Stimulated activated CD8-positive, alpha-beta memory T cell treated with anti-CD3 and anti-CD28 coated beads, Interleukin-4, amount 100 ng/mL, for 48 hours (primary cell): ENCODE results near the gene CNOT6.
A peak's percentile ranks its signal among the peaks of the same experiment; 100 is the strongest.
"Not testable (repeated sequence)": the region's sequence is repeated elsewhere in the genome, so short reads cannot be mapped to it uniquely, and the experiment has no call there.

Experiments used
- DNase-seq: peaks from one replicate; pipeline ENCODE4 v3.0.0-alpha.2; 2020

Gene CNOT6

DNA sequence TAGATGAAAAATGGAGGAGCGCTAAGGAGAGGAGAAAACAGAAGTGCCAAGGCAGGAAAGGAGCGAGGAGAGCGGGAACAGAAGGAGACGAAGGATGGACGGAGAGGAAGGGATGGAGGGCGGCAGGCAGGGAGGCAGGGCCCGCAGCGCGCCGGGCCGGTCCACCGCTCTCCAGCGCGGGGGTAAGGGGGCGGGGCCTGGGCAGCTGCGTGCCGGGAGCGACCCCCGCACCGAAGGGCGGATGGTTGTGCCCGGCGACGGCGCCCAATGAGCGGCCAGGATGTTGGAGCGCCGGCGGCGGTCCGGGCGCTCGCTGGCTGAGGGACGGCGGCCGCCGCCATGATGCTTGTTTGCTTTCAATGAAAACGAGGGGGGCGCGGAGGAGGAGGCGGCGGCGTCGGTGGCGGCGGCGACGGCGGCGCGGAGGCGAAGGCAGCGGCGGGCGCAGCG lies at the start of gene CNOT6:
Gene CNOT6, plus strand, starts transcription at position 320 of the 450 bp plus-strand sequence. CDS start 34,898 bp downstream, outside the sequence.
- peak; percentile 94 for DNase-seq

DNA sequence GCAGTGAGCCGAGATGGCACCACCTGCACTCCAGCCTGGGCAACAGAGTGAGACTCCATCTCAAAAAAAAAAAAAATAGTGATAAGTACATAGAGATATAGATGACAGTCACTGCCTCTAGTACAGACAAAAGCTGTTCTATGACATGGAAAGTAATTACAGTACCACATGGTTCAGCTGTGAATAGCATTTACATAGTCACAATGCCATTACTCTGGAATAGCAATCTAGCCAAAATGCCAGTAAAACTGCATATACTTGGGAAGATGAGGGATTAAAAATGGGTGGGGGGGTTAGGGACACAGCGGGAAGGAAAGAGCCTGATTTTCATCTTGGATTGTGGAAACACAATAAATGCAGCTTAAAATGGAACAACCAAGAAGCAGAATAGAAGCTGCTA lies 39.4 kb upstream of the CNOT6 start:
- DNase-seq: no peak

DNA sequence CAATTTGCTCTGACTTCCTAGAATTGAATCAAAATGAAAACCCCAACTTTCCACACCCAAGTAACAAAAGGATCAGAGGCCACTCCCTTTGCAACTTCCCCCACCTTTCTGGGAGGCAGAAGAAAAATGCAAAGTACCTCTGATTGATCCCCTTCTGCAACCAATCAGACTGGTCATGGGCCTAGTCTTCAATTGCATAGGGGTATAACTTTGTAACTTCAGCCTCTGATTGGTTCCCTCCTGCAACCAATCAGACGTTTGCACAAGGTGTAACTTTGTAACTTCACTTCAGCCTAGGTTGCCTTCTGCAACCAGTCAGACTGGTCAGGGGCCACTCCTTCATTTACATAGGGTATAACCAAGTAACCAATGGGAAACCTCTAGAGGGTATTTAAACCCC lies 38.3 kb upstream of the CNOT6 start:
- no peak for DNase-seq

DNA sequence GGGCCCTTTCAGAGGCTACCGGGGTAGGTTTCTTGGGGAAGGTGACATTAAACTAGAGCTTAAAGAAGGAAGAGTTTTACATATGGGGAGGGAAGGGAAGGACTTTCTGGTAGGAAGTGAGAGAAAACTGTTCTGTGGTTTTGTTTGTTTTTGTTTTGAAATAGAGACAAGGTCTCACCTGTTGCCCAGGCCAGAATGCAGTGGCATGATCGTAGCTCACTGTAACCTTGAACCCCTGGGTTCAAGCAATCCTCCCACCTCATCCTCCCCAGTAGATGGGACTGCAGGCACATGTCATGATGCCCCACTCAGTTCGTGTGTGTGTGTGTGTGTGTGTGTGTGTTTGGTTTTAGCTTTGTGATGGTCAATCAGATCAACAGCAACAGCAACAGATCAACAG lies 37.4 kb upstream of the CNOT6 start:
- no peak for DNase-seq

DNA sequence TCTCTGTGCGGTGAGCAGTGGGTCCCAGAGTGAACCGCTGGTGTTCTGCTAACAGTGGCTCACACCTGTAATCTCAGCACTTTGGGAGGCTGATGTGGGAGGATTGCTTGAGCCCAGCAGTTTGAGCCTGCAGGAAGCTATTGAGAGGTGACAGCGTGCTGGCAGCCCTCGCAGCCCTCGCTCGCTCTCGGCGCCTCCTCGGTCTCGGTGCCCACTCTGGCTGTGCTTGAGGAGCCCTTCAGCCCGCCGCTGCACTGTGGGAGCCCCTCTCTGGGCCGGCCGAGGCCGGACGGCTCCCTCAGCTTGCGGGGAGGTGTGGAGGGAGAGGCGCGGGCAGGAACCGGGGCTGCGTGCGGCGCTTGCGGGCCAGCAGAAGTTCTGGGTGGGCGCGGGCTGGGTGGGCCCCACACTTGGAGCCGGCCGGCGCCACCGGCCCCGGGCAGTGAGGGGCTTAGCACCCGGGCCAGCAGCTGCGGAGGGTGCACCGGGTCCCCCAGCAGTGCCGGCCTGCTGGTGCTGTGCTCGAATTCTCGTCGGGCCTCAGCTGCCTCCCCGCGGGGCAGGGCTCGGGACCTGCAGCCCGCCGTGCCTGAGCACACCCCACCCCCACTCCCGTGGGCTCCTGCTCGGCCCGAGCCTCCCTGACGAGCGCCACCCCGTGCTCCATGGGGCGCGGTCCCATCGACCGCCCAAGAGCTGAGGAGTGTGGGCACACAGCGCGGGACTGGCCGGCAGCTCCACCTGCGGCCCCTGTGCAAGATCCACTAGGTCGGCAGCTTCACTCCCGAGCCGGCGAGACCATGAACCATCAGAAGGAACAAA lies 35.1 kb upstream of the CNOT6 start:
- not testable (repeated sequence) for DNase-seq

DNA sequence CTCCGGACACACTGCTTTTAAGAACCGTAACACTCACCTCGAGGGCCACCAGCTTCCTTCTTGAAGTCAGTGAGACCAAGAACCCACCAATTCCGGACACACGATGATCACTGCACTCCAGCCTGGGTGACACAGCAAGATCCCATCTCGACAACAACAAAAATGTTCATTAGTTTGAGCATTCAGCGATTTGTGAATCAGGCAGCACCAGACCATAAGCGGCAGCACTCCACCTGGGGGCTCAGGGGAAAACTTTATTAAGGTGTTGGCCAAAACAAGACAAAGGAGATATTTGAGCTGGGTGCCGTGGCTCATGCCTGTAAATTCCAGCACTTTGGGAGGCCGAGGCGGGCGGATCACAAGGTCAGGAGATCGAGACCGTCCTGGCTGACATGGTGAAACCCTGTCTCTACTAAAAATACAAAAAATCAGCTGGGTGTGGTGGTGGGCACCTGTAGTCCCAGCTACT lies 34.5 kb upstream of the CNOT6 start:
- DNase-seq: not testable (repeated sequence)

DNA sequence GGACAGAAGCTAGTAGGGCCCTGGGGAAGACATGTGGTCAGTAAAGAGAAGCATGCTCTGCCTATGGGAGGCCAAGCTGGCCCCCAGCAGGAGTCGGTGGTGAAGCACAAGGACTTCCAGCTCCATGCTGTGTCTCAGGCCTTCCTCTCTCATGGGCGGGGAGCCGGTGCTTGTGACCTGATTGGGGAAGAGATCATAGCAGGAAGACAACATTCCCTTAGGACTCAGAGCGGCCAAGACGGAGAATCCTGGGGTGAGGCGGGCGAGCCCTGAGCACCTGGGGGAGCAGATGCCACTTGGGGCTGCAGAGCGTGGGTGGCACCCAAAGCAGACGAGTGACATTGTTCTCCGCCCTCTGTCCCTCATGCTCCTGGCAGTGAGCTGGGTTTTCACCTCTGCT lies 33.3 kb upstream of the CNOT6 start:
- DNase-seq: no peak

DNA sequence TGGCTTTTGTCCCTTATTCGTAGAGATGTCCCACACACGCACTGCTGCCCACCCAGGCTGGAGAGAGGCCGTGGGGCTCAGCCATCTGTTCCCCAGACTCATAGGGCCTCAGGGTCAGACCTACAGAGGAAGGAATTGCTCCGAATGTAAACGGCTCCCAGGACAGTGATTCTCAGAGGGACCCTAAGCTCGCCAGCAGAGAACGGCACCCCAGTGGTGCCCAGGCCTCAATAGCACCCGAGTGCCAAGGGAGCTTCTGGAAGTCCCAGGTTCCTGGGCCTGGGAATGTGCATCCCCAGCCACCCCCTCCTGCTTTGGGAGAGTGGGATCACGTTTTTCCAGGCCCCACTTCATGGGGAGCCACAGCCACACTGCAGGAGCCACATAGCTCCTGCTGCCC lies 32.9 kb upstream of the CNOT6 start:
- no peak for DNase-seq

DNA sequence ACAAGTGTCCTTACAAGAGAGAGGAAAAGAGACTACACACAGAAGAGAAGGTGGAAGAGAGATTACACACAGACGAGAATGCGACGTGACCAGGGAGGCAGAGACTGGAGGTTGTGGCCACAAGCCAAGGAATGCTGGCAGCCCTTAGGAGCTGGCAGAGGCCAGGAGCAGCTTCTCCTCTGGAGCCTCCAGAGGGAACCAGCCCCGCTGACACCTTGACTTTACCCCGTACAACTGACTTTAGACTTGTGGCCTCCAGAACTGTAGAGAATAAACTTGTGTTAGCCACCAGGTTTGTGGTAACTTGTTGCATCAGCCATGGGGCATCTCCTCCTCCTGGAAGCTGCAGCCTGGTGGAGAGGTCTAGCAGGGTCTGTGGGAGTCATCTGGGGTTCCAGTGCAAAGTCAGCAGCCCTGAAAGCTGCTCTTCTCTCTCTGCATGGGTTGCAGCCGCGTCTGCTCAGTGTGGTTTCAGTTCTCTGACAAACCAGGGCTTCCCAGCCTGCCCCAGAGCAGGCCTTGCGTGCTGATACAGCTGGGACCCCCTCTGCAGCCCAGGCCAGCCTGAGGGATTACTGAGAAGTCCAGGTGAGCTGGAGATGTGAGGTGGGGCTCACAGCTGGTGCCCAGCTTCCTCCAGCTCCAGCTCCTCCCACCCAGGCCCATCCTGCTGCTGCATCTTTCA lies 30.8 kb upstream of the CNOT6 start:
- no peak for DNase-seq

DNA sequence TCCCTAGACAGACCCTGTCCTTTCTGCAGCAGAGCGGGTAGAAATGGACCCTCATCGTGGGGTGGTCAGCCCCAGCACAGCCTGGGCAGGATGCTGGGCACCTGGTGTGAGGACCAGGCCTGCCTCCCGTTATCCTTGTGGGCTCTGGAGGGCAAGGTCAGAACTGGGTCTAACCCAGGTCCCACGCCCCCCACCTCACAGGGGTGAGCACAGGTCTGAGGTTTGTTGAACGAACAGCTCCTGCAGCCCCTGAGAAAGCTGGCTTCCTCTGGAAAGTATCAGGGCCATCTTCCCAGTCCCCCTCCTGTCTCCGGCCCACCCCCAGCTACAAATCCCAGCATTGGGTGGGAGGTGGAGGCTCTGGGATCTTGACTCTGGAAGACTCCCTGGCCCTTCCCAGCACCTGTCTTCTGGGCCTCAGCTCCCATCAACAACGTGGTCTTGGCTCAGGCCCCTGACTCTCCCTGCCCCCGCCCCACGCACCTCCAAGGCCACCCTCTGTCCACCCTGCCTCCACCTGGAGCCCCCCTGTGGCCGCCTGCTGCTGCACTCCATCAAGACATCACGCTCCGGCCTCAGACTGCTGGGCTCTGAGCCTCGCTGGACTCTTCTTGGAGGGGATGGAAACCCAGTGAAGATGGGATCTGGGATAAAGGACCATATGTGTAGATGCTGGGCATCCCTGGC lies 30.1 kb upstream of the CNOT6 start:
- DNase-seq: no peak

DNA sequence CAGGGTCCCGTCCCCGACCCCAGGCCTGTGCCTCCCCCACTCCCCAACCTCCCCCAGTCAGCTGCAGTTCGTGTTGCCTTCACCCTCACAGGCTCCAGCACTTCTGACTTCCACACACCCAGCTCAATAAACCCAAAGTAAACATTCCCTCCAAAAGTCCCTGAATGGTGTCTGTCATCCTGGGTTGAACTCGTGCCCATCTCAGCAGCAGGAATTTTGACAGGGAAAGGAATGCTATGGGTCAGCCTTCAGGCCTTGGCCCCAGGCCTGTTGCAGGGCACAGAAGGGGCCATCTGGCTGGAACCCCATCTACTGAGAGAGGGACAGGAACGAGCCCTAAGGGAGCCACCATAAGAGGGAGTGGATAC lies 29.6 kb upstream of the CNOT6 start:
- DNase-seq: no peak

DNA sequence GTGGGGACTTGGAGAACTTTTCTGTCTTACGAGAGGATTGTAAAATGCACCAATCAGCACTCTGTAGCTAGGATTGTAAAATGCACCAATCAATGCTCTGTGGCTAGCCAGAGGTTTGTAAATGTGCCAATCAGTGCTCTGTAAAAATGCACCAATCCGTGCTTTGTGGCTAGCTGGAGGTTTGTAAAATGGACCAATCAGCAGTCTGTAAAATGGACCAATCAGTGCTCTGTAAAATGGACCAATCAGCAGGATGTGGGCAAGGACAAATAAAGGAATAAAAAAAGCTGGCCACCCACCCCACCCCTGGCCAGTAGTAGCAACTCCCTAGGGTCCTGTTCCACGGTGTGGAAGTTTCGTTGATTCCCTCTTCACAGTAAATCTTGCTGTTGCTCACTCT lies 29.1 kb upstream of the CNOT6 start:
- DNase-seq: not testable (repeated sequence)

DNA sequence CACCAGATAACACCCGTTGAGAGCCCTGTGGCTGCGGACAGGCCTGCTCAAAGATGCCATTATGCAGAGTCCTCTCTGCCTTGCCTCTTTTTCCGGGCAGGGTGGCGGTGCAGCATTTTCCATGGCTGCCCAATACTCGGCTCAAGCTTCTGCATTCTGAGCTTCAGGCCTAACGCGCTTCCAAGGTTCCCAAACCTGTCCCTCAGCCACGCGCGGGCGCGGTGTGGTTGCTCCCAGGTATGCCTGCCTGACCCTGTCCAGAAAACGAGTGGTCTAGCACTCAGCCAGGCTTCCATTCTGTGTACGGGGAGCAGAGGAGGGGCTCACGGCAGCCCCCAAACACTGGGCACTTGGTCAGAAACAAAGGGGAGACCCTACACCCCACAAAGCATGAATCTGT lies 27.9 kb upstream of the CNOT6 start:
- no peak for DNase-seq

DNA sequence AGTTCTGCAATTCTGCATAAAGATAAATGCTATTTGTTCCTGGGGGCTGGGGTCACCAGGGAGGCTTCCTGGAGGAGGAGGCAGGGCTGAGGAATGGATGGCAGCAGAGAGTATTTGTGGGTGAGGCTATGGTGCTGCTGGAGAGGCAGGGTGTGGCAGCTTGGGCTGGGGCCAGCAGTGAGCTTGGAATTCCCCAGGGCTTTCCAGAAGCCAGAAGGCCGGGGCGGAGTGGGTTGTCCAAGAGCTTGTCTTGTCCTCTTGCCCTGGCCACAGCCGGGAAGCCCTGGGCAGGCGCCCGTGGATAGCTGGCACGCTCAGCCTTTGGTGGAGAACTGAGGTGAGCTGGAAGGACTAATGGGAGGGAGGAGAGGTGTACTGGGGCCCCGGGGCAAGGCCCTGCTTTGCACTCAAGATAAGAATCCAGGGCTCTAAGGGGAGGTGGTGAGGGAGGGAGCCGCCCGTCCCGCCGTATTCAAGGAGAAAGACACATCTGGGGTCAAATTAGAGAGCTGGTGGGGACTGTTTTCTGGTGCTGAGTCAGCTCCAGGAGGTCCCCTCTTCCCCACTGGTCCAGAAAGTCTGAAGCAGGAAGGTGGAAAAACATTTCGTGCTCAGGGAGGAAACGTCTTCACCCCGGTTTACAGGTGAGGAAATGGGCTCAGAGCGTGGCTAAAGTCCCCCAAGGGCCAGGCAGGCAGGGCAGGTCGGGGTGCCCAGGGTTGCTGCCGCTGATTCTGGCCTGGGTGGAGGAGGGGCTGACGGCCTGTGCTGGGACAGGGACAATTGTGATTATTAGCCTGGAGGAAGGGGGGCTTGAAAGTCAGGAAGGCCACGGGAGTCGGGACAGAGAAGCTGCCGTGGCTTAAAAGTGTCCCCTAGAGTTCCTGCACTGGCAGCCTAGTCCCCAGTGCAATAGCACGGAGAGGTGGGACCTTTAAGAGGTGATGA lies 26.9 kb upstream of the CNOT6 start:
- DNase-seq: no peak

DNA sequence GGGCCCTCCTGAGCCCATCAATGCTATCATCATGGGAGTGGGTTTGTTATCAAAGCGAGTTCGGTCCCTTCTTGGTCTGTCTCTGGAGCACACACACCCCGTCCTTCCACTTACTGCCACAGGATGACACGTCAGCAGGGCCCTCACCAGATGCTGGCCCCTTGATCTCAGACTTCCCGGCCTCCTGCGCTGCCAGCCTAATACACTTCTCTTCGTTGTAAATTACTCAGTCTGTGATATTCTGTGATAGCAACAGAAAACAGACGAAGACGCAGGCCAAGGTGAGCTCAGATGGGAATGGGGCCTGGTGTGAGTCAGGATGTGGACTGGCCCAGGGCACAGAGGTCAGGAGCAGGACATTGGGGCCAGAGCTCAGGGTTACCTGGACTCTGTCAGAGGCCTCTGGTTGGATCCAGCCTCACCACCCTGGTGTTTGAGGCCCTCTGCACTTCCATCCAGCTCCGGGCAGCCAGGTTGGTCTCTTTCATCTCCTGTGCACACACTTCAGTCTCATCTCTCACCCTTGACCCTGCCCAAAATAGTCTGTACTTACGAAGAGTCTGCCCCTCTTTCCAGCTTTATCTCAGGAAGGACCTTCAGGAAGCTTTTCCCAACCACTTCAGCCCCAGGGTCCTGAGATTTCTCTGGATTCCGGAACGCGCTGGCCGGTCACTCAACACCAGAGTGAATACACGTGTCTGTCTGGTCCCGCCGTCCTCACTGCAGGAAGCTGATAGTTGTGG lies 26.0 kb upstream of the CNOT6 start:
- DNase-seq: no peak

DNA sequence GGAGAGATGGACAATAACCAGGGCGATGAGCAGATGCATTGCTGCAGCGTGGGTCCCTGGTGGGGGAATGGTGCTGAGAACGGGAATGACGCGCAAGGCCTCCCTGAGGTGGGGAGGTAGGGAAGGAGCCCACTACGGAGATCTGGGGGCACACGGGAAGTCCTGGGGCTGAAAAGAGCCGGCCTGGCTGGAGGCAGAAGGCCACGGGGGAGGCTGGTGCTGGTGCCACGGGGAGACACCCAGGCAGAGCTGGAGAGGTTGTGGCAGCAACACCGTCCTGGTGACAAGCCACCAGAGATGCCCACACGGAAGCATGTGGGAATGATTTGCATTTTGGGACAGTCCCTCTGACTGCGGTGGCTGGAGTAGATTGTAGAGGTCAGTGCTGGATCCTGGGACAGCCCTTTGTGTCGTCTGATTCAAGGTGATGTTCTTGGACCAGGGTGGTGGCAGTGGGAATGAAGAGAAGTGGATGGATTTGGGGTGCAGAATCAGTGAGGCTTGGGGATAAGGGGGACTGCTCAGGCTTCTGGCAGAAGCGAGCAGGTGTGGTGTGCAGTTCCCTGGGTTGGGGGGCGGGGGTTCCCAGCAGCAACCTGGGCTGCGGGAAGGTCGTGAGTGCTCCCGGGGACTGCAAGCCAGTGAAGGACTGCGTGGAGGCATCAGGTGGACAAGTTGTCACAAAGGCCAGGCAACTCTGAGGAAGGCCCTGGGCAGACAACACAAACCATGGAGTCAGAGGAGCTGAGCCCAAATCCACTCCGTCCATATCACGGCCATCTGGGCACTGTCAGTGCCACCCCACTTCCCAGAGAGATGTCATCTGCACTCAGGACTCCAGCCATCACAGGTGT lies 25.2 kb upstream of the CNOT6 start:
- no peak for DNase-seq

DNA sequence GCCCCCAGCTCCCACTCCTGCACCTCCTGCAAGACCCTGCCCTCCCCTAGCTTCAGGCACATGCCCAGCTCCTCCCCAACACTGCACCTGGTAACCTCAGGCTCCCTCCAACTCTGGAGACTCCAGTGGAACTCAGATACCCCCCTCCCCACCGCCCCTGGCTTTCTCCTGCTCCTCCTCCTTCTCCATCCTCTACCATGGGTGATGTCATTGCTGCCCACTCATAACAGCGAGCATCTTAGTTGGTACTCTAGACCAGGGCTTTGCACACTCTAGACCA lies 24.7 kb upstream of the CNOT6 start:
- DNase-seq: no peak

DNA sequence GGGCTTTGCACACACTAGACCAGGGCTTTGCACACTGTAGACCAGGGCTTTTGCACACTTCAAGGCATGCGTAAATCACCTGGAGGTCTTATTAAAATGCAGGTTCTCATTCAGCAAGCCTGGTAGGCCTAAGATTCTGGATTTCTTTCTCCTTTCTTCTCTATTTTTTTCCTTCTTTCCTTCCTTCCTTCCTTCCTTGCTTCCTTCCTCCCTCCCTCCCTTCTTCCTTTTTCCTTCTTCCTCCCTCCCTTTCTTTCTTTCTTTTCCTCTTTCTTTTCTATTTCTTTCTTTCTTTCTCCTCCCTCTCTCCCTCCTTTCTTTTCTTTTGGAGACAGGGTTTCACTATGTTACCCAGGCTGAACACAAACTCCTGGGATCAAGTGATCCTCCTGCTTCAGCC lies 24.3 kb upstream of the CNOT6 start:
- DNase-seq: no peak

DNA sequence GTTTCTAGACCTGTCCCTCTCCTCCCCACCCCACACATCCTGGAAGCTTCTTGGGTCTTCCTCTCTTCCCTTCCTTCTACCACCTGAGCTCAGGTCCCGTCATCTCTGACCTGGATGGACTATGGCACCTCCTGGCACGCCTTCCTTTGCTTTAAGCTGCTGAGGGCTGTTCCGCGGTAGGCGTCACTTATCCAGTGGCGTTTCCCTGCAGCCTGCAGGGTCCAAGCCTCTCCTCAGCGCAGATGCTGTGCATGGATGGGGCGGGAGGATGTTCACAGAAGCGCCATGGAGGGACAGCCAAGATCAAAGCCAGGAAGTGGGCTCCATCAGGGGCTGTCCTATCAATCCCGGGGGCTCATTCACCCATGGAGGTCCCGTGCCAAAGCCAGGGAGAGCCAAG lies 23.8 kb upstream of the CNOT6 start:
- DNase-seq: no peak

DNA sequence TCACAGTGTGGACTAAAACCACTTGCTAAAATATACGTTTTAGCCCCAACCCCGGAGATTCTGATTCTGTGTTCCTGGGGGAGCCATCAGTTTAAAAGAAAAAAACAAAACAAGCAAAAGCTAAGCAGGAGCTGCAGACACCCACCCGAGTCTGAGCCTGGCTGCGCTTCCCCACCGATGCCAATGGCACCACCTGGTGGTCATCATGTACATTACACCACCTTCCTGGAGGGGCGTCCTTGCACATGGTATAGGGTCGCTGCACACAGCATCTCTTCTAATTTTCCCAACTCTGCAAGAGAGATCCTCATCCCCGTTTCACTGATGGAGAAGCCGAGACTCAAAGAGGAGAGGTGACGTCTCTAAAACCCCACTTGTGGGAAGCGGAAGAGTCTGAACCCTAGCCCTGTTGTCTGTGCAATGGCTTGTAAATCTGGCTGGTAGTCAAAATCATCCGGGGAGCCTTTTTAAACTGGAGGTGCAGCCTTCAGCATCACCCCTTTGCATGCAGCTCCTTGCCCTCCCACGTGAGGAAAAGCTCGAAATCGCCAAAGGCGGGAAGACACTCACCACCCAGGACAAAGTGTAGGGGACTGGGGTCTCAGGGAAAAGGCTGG lies 23.1 kb upstream of the CNOT6 start:
- DNase-seq: peak; percentile 72

DNA sequence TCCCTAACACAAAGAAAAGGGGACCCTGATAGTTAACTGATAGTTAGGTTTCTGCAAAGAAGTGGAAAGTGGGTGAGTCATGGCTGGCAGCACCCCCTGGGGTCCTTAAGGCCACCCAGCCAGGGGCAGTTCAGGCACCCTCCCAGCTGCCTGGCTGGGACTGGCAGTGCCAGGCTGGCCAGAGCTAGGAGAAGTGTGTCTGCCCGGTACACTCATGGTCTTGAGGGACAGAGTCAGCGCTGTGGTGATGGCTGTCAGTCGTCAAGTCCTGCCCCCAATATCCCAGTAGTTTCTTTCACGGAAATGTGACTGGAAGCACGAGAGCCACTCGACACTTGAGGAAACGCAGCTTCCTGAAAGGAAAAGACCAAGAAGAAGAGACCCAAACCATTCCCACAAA lies 22.3 kb upstream of the CNOT6 start:
- no peak for DNase-seq
